ENCODE results near the gene FEZ2.

FEZ2 gene

DNA sequence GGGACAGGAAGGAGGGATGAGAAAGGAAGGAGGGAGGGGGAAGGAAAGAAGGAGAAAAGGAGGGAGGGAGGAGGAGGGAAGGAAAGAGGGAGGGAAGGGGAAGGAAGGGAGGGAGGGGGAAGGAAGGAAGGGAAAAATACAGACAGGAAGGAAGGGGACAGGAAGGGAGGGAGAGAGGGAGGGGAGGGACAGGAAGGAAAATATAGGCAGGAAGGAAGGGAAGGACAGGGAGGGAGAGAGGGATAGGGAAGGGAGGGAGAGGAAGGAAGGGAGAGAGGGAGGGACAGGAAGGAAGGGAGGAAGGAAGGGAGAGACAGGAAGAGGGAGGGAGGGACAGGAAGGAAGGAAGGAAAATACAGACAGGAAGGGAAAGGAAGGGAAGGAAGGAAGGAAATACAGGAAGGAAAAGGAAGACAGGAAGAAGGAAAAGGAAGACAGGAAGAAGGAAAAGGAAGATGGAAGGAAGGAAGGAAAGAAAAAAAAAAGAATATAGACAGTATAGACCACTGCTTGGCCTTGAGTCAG, 63.6 kb downstream of the FEZ2 start:
- Histone ChIP-seq H3K27ac (ENCODE audit: low read depth, low read length) (no peak overlapping the region), H3K4me2 (ENCODE audit: low read length) (no peak overlapping the region), H3K9me2 (replicated peaks; ENCODE audit: control insufficient read depth, low read length) (no peaks in the 10 kb centered on the region), H3K36me3 (ENCODE audit: control insufficient read depth, low read length) (peaks cover 42% of the 10 kb centered on the region), H3K4me1 (ENCODE audit: control insufficient read depth, low read length) (no peaks in the 10 kb centered on the region), H3K79me2 (ENCODE audit: control insufficient read depth, low read length) (no peaks in the 10 kb centered on the region), H3K4me3 (ENCODE audit: low read length) (no peak overlapping the region), H3K27me3 (ENCODE audit: control insufficient read depth, low read length) (no peaks in the 10 kb centered on the region), H3K9me3 (ENCODE audit: control insufficient read depth, insufficient read depth, low read length) (peaks cover 2% of the 10 kb centered on the region; the same call in 1 of the 2 replicates), H3F3A (ENCODE audit: control insufficient read depth, insufficient read depth) (no peaks in the 10 kb centered on the region; the same call in 1 of the 2 replicates), H4K20me1 (ENCODE audit: control insufficient read depth, insufficient read depth, low read depth, low read length) (no peaks in the 10 kb centered on the region)
- TF ChIP-seq, protein P1, sequence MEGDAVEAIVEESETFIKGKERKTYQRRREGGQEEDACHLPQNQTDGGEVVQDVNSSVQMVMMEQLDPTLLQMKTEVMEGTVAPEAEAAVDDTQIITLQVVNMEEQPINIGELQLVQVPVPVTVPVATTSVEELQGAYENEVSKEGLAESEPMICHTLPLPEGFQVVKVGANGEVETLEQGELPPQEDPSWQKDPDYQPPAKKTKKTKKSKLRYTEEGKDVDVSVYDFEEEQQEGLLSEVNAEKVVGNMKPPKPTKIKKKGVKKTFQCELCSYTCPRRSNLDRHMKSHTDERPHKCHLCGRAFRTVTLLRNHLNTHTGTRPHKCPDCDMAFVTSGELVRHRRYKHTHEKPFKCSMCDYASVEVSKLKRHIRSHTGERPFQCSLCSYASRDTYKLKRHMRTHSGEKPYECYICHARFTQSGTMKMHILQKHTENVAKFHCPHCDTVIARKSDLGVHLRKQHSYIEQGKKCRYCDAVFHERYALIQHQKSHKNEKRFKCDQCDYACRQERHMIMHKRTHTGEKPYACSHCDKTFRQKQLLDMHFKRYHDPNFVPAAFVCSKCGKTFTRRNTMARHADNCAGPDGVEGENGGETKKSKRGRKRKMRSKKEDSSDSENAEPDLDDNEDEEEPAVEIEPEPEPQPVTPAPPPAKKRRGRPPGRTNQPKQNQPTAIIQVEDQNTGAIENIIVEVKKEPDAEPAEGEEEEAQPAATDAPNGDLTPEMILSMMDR (IDR thresholded peaks at IDR 0.05; ENCODE audit: low read depth, low read length, poor library complexity, severe bottlenecking): no peak
- TF ChIP-seq EZH2phosphoT487 (IDR thresholded peaks at IDR 0.05; ENCODE audit: borderline replicate concordance, low read length): no peak

DNA sequence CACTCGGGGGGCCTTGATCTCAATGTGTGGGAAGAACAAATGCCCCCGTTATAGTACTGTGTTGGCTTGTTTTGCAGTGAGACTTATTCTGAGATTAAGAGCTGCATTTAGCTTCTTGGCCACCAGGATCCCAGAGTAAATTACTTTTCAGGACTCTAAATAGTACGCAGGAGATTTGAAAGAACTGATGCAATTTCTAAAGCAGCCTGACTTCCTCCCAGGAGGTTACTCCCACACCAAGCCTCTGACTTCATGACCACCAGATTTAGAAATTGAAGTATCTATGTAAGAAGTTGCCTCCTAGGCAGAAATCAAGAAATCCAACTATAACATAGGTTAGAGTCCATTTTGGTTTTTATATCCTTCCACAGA, 67.0 kb downstream of the FEZ2 start:
- H4K20me1 ChIP-seq (ENCODE audit: control insufficient read depth, insufficient read depth, low read depth, low read length): no peaks in the 10 kb centered on the region
- no peak overlapping the region for H3K27ac ChIP-seq (ENCODE audit: low read depth, low read length)
- H3K4me1 ChIP-seq (ENCODE audit: control insufficient read depth, low read length): no peaks in the 10 kb centered on the region
- H3K79me2 ChIP-seq (ENCODE audit: control insufficient read depth, low read length): no peaks in the 10 kb centered on the region
- peaks cover 32% of the 10 kb centered on the region for H3K36me3 ChIP-seq (ENCODE audit: control insufficient read depth, low read length)
- H3K9me2 ChIP-seq (replicated peaks; ENCODE audit: control insufficient read depth, low read length): no peaks in the 10 kb centered on the region
- no peak for TF ChIP-seq EZH2phosphoT487 (IDR thresholded peaks at IDR 0.05; ENCODE audit: borderline replicate concordance, low read length)
- TF ChIP-seq, protein P1 (IDR thresholded peaks at IDR 0.05; ENCODE audit: low read depth, low read length, poor library complexity, severe bottlenecking): no peak
- H3K4me2 ChIP-seq (ENCODE audit: low read length): no peak overlapping the region
- peaks cover 2% of the 10 kb centered on the region; the same call in 1 of the 2 replicates for H3K9me3 ChIP-seq (ENCODE audit: control insufficient read depth, insufficient read depth, low read length)
- H3K4me3 ChIP-seq (ENCODE audit: low read length): no peak overlapping the region
- H3F3A ChIP-seq (ENCODE audit: control insufficient read depth, insufficient read depth): no peaks in the 10 kb centered on the region; the same call in 1 of the 2 replicates
- no peaks in the 10 kb centered on the region for H3K27me3 ChIP-seq (ENCODE audit: control insufficient read depth, low read length)

DNA sequence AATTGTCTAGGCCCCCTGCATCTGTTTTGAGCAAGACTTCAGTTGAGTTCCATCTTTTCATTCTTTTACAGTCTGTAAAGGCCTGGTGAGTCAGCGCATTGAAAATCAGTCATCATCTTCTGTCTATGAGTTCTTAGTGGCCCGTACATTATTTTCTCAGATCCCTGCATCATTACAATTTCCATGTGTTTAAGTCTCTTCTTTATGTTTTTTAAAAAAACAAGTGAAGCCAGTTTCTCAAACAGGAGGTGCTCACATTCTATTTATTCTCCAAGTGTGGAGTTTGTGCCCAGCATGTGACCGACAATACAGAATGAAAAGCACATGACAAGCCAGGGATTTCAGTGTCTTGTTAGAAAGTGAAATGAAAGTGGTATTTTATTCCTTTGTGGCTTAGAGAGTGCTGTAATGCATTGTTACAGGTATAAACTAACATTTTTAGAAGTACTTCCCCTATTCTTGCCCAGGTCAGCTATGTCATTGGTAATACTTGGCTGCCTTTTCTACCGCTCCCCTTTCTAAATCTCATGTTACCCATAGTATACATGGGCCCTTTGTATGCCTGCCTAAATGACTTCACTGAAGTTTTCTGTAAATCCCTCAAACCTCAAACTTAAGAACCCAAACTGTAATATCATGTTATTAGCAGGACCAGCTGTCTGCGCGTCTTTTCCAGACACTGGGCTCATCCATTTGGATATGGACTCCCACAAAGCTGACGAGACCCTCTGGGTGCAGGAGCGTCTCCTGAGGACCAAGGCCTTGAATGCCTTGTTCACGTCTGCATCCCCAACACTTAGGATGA, 67.6 kb downstream of the FEZ2 start:
- TF ChIP-seq, protein P1 (IDR thresholded peaks at IDR 0.05; ENCODE audit: low read depth, low read length, poor library complexity, severe bottlenecking): no peak
- no peak for TF ChIP-seq EZH2phosphoT487 (IDR thresholded peaks at IDR 0.05; ENCODE audit: borderline replicate concordance, low read length)
- Histone ChIP-seq H3K27ac (ENCODE audit: low read depth, low read length) (no peak overlapping the region), H3F3A (ENCODE audit: control insufficient read depth, insufficient read depth) (no peaks in the 10 kb centered on the region; the same call in 1 of the 2 replicates), H3K4me2 (ENCODE audit: low read length) (no peak overlapping the region), H3K79me2 (ENCODE audit: control insufficient read depth, low read length) (no peaks in the 10 kb centered on the region), H3K9me2 (replicated peaks; ENCODE audit: control insufficient read depth, low read length) (no peaks in the 10 kb centered on the region), H3K27me3 (ENCODE audit: control insufficient read depth, low read length) (no peaks in the 10 kb centered on the region), H3K9me3 (ENCODE audit: control insufficient read depth, insufficient read depth, low read length) (peaks cover 2% of the 10 kb centered on the region; the same call in 1 of the 2 replicates), H3K36me3 (ENCODE audit: control insufficient read depth, low read length) (peaks cover 34% of the 10 kb centered on the region), H4K20me1 (ENCODE audit: control insufficient read depth, insufficient read depth, low read depth, low read length) (no peaks in the 10 kb centered on the region), H3K4me1 (ENCODE audit: control insufficient read depth, low read length) (no peaks in the 10 kb centered on the region), H3K4me3 (ENCODE audit: low read length) (no peak overlapping the region)
